ENCODE data around the gene UBE4B.

DNA sequence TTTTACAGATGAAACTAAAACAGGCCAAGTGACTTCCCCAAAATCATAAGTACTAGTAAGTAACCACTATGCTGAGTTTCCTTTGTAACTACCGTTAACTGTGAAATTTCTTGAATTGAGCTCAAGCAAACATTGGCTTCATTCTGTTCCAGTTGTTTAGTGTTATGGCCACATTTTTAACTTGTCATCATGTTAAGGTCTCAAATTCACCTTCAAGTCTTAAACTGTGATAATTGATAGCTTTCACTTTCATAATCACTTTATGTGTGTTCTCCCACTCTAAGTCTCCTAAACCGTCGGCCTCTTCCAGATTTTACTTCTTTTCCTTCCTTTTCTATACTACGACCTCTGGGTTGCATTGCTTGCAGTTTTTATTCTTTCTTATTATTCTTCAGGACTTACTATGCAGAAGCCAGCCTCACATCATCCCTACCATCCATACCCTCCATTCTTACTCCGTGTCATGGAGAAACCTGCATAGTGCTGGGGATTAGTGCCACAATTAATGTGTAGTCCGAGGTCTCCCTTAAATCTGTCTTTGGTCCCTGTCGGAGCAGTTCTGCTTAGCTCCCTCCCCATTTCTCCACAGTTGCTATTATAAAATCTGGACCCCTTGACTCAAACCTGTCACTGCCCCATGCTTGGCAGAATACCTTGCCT, 183.5 kb downstream of the UBE4B start:
- TF ChIP-seq, protein P1, sequence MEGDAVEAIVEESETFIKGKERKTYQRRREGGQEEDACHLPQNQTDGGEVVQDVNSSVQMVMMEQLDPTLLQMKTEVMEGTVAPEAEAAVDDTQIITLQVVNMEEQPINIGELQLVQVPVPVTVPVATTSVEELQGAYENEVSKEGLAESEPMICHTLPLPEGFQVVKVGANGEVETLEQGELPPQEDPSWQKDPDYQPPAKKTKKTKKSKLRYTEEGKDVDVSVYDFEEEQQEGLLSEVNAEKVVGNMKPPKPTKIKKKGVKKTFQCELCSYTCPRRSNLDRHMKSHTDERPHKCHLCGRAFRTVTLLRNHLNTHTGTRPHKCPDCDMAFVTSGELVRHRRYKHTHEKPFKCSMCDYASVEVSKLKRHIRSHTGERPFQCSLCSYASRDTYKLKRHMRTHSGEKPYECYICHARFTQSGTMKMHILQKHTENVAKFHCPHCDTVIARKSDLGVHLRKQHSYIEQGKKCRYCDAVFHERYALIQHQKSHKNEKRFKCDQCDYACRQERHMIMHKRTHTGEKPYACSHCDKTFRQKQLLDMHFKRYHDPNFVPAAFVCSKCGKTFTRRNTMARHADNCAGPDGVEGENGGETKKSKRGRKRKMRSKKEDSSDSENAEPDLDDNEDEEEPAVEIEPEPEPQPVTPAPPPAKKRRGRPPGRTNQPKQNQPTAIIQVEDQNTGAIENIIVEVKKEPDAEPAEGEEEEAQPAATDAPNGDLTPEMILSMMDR (IDR thresholded peaks at IDR 0.05; ENCODE audit: borderline replicate concordance, extremely low read depth, low read length, poor library complexity, severe bottlenecking), result no peak
- TF ChIP-seq EZH2 (IDR thresholded peaks at IDR 0.05; ENCODE audit: borderline replicate concordance, low read depth, low read length, severe bottlenecking), result no peak

Data from DND-41 (cell line).